Erythroblast (primary cell): ENCODE results near the gene CCDC127.
A peak's percentile ranks its signal among the peaks of the same experiment; 100 is the strongest.

Experiments used
- DNase-seq, 2 experiments: peaks; one replicate each; lab custom pipeline; 2025; lab: John Stamatoyannopoulos, UW
- GATA1 ChIP-seq: IDR thresholded peaks from 2 replicates; pipeline ENCODE4 v1.6.1; 2011; ENCODE audit warnings: low read depth, mild to moderate bottlenecking, control low read depth, low read length, moderate library complexity
- POLR2A ChIP-seq: IDR thresholded peaks from 2 replicates; pipeline ENCODE4 v1.6.1; 2011; ENCODE audit warnings: mild to moderate bottlenecking, low read length

The CCDC127 gene

GRCh38 chr5:158807-159447 lies 59.0 kb downstream of the CCDC127 start:
- TF ChIP-seq GATA1: no peak
- no peak for TF ChIP-seq POLR2A
- no peak for DNase-seq

GRCh38 chr5:157801-158200 lies 60.2 kb downstream of the CCDC127 start:
- TF ChIP-seq POLR2A: no peak
- no peak for TF ChIP-seq GATA1
- no peak for DNase-seq

GRCh38 chr5:157126-157715 lies 60.7 kb downstream of the CCDC127 start:
- TF ChIP-seq POLR2A (no peak), GATA1 (no peak)
- no peak for DNase-seq

GRCh38 chr5:156411-157072 lies 61.4 kb downstream of the CCDC127 start:
- TF ChIP-seq POLR2A (no peak), GATA1 (no peak)
- DNase-seq: no peak

GRCh38 chr5:155651-156410 lies 62.1 kb downstream of the CCDC127 start:
- DNase-seq: no peak

GRCh38 chr5:154826-155225 lies 63.1 kb downstream of the CCDC127 start:
- no peak for TF ChIP-seq POLR2A
- no peak for TF ChIP-seq GATA1
- DNase-seq: no peak

More at GRCh38 chr5:155651-156410, 62.1 kb downstream of the CCDC127 start:
- TF ChIP-seq POLR2A (no peak), GATA1 (no peak)

GRCh38 chr5:154236-154635 lies 63.7 kb downstream of the CCDC127 start:
- DNase-seq: no peak
- TF ChIP-seq GATA1 (no peak), POLR2A (no peak)

GRCh38 chr5:153256-153655 lies 64.7 kb downstream of the CCDC127 start:
- TF ChIP-seq GATA1: no peak
- no peak for TF ChIP-seq POLR2A
- DNase-seq: no peak

DNA sequence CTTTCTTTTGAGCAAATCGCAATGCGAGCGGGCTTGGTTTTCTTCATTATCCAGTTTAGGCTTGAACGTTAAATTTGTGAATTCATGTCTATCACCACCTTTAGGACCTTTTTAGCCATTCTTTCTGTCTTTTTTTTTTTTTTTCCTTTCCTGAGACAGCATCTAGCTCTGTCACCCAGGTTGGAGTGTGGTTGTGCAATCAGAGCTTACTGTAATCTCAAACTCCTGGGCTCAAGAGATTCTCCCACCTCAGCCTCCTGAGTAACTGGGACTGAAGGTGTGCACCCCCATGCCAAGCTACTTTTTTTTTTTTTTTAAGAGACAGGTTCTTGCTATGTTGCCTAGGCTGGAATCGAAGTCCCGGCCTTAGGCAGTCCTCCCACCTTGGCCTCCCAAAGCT lies 65.9 kb downstream of the CCDC127 start:
- TF ChIP-seq POLR2A (no peak), GATA1 (no peak)

GRCh38 chr5:150746-151145 lies 67.2 kb downstream of the CCDC127 start:
- no peak for DNase-seq
- TF ChIP-seq GATA1 (no peak), POLR2A (no peak)

More for the DNA sequence above, 65.9 kb downstream of the CCDC127 start:
- no peak for DNase-seq

- TF ChIP-seq GATA1 (no peak), POLR2A (no peak)
- DNase-seq: no peak
These were observed 68.0 kb downstream of the CCDC127 start for GRCh38 chr5:149745-150485.

GRCh38 chr5:147751-148150 lies 70.2 kb downstream of the CCDC127 start:
- peak; percentile 19 to 22 for DNase-seq
- no peak for TF ChIP-seq GATA1
- TF ChIP-seq POLR2A: no peak
